ENCODE measurements around the gene GABRR2. TPM values are rescaled to one million over a fixed set of nuclear protein-coding genes. Genes with fewer than 3 reads are reported as not detected.

GABRR2 gene
- polyA plus RNA-seq, 1 donor from 2014 or later, result 0.31 TPM

DNA sequence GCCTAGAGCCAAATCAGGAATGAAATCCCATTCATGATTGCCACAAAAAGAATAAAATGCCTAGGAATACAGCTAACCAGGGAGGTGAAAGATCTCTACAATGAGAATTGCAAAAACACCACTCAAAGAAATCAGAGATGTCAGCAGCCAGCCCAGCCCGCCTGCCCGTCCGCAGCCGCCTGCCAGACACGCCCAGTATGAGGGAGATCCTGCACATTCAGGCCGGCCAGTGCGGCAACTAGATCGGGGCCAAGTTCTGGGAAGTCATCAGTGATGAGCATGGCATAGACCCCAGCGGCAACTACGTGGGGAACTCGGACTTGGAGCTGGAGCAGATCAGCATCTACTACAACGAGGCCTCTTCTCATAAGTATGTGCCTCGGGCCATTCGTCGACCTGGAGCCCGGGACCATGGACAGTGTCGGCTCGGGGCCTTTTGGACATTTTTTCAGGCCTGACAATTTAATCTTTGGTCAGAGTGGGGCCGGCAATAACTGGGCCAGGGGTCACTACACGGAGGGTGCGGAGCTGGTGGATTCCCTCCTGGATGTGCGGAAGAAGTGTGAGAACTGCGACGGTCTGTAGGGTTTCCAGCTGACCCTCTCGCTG, 13.4 kb downstream of the GABRR2 start:
- no peak overlapping the region for H3K9ac ChIP-seq (ENCODE audit: low read length)
- H3K4me3 ChIP-seq (ENCODE audit: low read length), result no peak overlapping the region
- no peaks in the 10 kb centered on the region for H4K20me1 ChIP-seq (ENCODE audit: insufficient read depth)
- no peaks in the 10 kb centered on the region for H3K9me2 ChIP-seq (ENCODE audit: insufficient read depth, low read length)
- no peak overlapping the region for H3K4me2 ChIP-seq (ENCODE audit: low read length)
- H2AFZ ChIP-seq (ENCODE audit: low read depth, low read length), result no peak overlapping the region
- H3K27ac ChIP-seq (ENCODE audit: low read length), result no peak overlapping the region
- H3K9me3 ChIP-seq (ENCODE audit: low read length), result no peaks in the 10 kb centered on the region
- no peaks in the 10 kb centered on the region for H3K79me2 ChIP-seq (replicated peaks; ENCODE audit: insufficient read depth, low read length)
- H3F3A ChIP-seq (ENCODE audit: insufficient read depth, low read length, poor library complexity, severe bottlenecking), result no peaks in the 10 kb centered on the region
- no peaks in the 10 kb centered on the region for H3K36me3 ChIP-seq (ENCODE audit: insufficient read depth, low read length)
- TF ChIP-seq MXI1 (conservative IDR thresholded peaks at IDR 0.05; ENCODE audit: poor library complexity, severe bottlenecking) (no peak), EP300 (conservative IDR thresholded peaks at IDR 0.05; ENCODE audit: poor library complexity, severe bottlenecking) (no peak), TAF1 (IDR thresholded peaks at IDR 0.05; ENCODE audit: low read depth) (no peak), REST (IDR thresholded peaks at IDR 0.05; ENCODE audit: borderline replicate concordance) (no peak), POLR2AphosphoS5 (IDR thresholded peaks at IDR 0.05) (no peak)
- TF ChIP-seq, protein P1, sequence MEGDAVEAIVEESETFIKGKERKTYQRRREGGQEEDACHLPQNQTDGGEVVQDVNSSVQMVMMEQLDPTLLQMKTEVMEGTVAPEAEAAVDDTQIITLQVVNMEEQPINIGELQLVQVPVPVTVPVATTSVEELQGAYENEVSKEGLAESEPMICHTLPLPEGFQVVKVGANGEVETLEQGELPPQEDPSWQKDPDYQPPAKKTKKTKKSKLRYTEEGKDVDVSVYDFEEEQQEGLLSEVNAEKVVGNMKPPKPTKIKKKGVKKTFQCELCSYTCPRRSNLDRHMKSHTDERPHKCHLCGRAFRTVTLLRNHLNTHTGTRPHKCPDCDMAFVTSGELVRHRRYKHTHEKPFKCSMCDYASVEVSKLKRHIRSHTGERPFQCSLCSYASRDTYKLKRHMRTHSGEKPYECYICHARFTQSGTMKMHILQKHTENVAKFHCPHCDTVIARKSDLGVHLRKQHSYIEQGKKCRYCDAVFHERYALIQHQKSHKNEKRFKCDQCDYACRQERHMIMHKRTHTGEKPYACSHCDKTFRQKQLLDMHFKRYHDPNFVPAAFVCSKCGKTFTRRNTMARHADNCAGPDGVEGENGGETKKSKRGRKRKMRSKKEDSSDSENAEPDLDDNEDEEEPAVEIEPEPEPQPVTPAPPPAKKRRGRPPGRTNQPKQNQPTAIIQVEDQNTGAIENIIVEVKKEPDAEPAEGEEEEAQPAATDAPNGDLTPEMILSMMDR (IDR thresholded peaks at IDR 0.05; ENCODE audit: poor library complexity, severe bottlenecking), result no peak
- no peaks in the 10 kb centered on the region for H3K27me3 ChIP-seq (ENCODE audit: insufficient read depth, low read depth, low read length)

DNA sequence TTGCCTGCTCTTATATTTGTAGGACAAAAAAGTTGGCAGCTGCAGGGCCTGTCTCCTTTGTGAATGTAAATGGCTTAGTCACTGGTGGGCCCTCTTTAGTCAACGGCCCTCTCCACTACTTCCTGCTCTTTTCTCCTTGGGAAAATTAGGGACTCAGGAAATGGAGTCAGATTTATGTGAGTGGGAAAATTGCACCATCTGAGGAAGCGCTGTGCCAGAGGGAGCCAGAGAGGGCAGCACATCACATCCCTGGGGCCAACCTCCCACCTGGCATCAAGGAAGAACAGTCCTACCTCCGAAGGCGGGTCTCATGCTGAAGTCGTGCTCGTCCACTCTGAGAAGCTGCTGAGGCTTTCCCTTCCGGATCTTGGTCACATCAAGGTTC, 15.6 kb downstream of the GABRR2 start:
- TF ChIP-seq POLR2AphosphoS5 (IDR thresholded peaks at IDR 0.05), result no peak
- TF ChIP-seq, protein P1 (IDR thresholded peaks at IDR 0.05; ENCODE audit: poor library complexity, severe bottlenecking), result no peak
- no peak overlapping the region for H2AFZ ChIP-seq (ENCODE audit: low read depth, low read length)
- H3F3A ChIP-seq (ENCODE audit: insufficient read depth, low read length, poor library complexity, severe bottlenecking), result no peaks in the 10 kb centered on the region
- H3K36me3 ChIP-seq (ENCODE audit: insufficient read depth, low read length), result no peaks in the 10 kb centered on the region
- H3K79me2 ChIP-seq (replicated peaks; ENCODE audit: insufficient read depth, low read length), result no peaks in the 10 kb centered on the region
- H3K4me2 ChIP-seq (ENCODE audit: low read length), result no peak overlapping the region
- no peaks in the 10 kb centered on the region for H3K27me3 ChIP-seq (ENCODE audit: insufficient read depth, low read depth, low read length)
- H3K9me2 ChIP-seq (ENCODE audit: insufficient read depth, low read length), result no peaks in the 10 kb centered on the region
- H3K27ac ChIP-seq (ENCODE audit: low read length), result no peak overlapping the region
- no peaks in the 10 kb centered on the region for H3K9me3 ChIP-seq (ENCODE audit: low read length)
- no peaks in the 10 kb centered on the region for H4K20me1 ChIP-seq (ENCODE audit: insufficient read depth)
- no peak overlapping the region for H3K9ac ChIP-seq (ENCODE audit: low read length)
- no peak overlapping the region for H3K4me3 ChIP-seq (ENCODE audit: low read length)
